WTC11 (cell line): Measurements from ENCODE around the gene ANKLE2. TPM values are rescaled to one million over a fixed set of nuclear protein-coding genes. Genes with fewer than 3 reads are reported as not detected.
A peak's percentile ranks its signal among the peaks of the same experiment; 100 is the strongest.

Experiments
- ATAC-seq: fragments of 200-7000 bp; cut with Tn5 transposase; 2 replicates; pipeline ENCODE4 v1.10.0; 2021; ENCODE audit warnings: mild to moderate bottlenecking, moderate library complexity
- CTCF ChIA-PET: fragments of 300-600 bp; sonication (Branson Sonifier 250); formaldehyde crosslinking; loops from one replicate; lab custom pipeline; 2021; ENCODE audit warnings: antibody characterized with exemption; lab: Charles Lee
- POLR2A ChIA-PET: fragments of 350-600 bp; sonication (Branson Sonifier 250); formaldehyde crosslinking; loops from one replicate; lab custom pipeline; 2021; ENCODE audit warnings: antibody characterized with exemption; lab: Charles Lee
- DNase-seq: peaks from one replicate; pipeline ENCODE4 v3.0.0; 2021; ENCODE audit warnings: low spot score
- H3K27ac Mint-ChIP-seq: 2 replicates; pipeline ENCODE4 v1.8.0; 2021; ENCODE audit warnings: mixed read lengths
- H3K27me3 Mint-ChIP-seq: 2 replicates; pipeline ENCODE4 v1.8.0; 2021; ENCODE audit warnings: low read depth, mild to moderate bottlenecking, moderate library complexity, mixed read lengths
- H3K36me3 Mint-ChIP-seq: 2 replicates; pipeline ENCODE4 v1.8.0; 2021; ENCODE audit warnings: mixed read lengths
- H3K4me1 Mint-ChIP-seq: 2 replicates; pipeline ENCODE4 v1.8.0; 2022; ENCODE audit warnings: mixed read lengths
- H3K4me3 Mint-ChIP-seq: 2 replicates; pipeline ENCODE4 v1.8.0; 2021; ENCODE audit warnings: mild to moderate bottlenecking, moderate library complexity, mixed read lengths
- H3K9me3 Mint-ChIP-seq: 2 replicates; pipeline ENCODE4 v1.8.0; 2021; ENCODE audit warnings: mixed read lengths
- E2F1 ChIP-seq: sonication (generic); formaldehyde crosslinking; IDR thresholded peaks from 2 replicates; pipeline ENCODE4 v1.8.0; 2022; ENCODE audit warnings: mild to moderate bottlenecking, missing genetic modification reagents
- FOXK1 ChIP-seq: sonication (generic); formaldehyde crosslinking; IDR thresholded peaks from 2 replicates; pipeline ENCODE4 v1.8.0; 2022; ENCODE audit warnings: mild to moderate bottlenecking, moderate library complexity, missing genetic modification reagents
- GRHL2 ChIP-seq: fragments of 250-450 bp; sonication (Bioruptor Pico); IDR thresholded peaks from 2 replicates; pipeline ENCODE4 v1.8.0; 2022; ENCODE audit warnings: mild to moderate bottlenecking, moderate library complexity; ENCODE audit not compliant: insufficient replicate concordance, severe bottlenecking
- GTF2I ChIP-seq: fragments of 250-450 bp; sonication (Bioruptor Pico); conservative IDR thresholded peaks from 2 replicates; pipeline ENCODE4 v1.4.0; 2021; ENCODE audit warnings: mild to moderate bottlenecking
- HMGA2 ChIP-seq: fragments of 250-450 bp; sonication (Bioruptor Pico); IDR thresholded peaks from 2 replicates; pipeline ENCODE4 v1.4.0; 2021; ENCODE audit warnings: mild to moderate bottlenecking, moderate library complexity
- NFE2L1 ChIP-seq: sonication (generic); formaldehyde crosslinking; IDR thresholded peaks from 2 replicates; pipeline ENCODE4 v1.8.1; 2023; ENCODE audit warnings: missing genetic modification reagents
- RORB ChIP-seq: fragments of 250-450 bp; sonication (Bioruptor Pico); IDR thresholded peaks from 2 replicates; pipeline ENCODE4 v1.9.0; 2021; ENCODE audit warnings: mild to moderate bottlenecking
- SMAD3 ChIP-seq: sonication (generic); formaldehyde crosslinking; IDR thresholded peaks from 2 replicates; pipeline ENCODE4 v1.8.0; 2022; ENCODE audit warnings: missing genetic modification reagents, mild to moderate bottlenecking, borderline replicate concordance
- SP1 ChIP-seq: sonication (generic); formaldehyde crosslinking; conservative IDR thresholded peaks from 2 replicates; pipeline ENCODE4 v1.8.1; 2022; ENCODE audit warnings: missing genetic modification reagents
- TEAD1 ChIP-seq: sonication (generic); formaldehyde crosslinking; IDR thresholded peaks from 2 replicates; pipeline ENCODE4 v1.8.0; 2022; ENCODE audit warnings: mild to moderate bottlenecking, missing genetic modification reagents
- TP53 ChIP-seq: sonication (generic); formaldehyde crosslinking; IDR thresholded peaks from 2 replicates; pipeline ENCODE4 v1.8.1; 2023; ENCODE audit warnings: mild to moderate bottlenecking, missing genetic modification reagents
- ZNF121 ChIP-seq: sonication (generic); formaldehyde crosslinking; IDR thresholded peaks from 2 replicates; pipeline ENCODE4 v1.8.0; 2023; ENCODE audit warnings: missing genetic modification reagents
- ZNF138 ChIP-seq: sonication (generic); formaldehyde crosslinking; conservative IDR thresholded peaks from 2 replicates; pipeline ENCODE4 v1.8.1; 2022; ENCODE audit warnings: mild to moderate bottlenecking, moderate library complexity, missing genetic modification reagents
- ZNF232 ChIP-seq: sonication (generic); formaldehyde crosslinking; IDR thresholded peaks from 2 replicates; pipeline ENCODE4 v1.8.0; 2022; ENCODE audit warnings: mild to moderate bottlenecking, missing genetic modification reagents
- ZNF281 ChIP-seq: sonication (generic); formaldehyde crosslinking; IDR thresholded peaks from 2 replicates; pipeline ENCODE4 v1.8.0; 2023; ENCODE audit warnings: mild to moderate bottlenecking, missing genetic modification reagents
- ZNF423 ChIP-seq: fragments of 250-450 bp; sonication (Bioruptor Pico); IDR thresholded peaks from 2 replicates; pipeline ENCODE4 v2.1.2; 2022; ENCODE audit warnings: mild to moderate bottlenecking, moderate library complexity
- total RNA-seq: library from RNA; stranded (reverse); gene quantifications from 3 replicates; pipeline ENCODE4 v1.2.3, GENCODE V29; 2021
- TF ChIP-seq, protein P1 (sequence below): fragments of 250-450 bp; sonication (Bioruptor Pico); IDR thresholded peaks from 2 replicates; pipeline ENCODE4 v1.9.0; 2021; ENCODE audit warnings: mild to moderate bottlenecking
- TF ChIP-seq, protein P2 (sequence below): sonication (generic); formaldehyde crosslinking; IDR thresholded peaks from 2 replicates; pipeline ENCODE4 v1.8.1; 2022; ENCODE audit warnings: low read depth, missing genetic modification reagents, borderline replicate concordance
- TF ChIP-seq, protein P3 (sequence below): sonication (generic); formaldehyde crosslinking; IDR thresholded peaks from 2 replicates; pipeline ENCODE4 v1.8.1; 2023; ENCODE audit warnings: mild to moderate bottlenecking, missing genetic modification reagents, moderate library complexity
- TF ChIP-seq, protein P4 (sequence below): sonication (generic); formaldehyde crosslinking; IDR thresholded peaks from 2 replicates; pipeline ENCODE4 v1.8.1; 2022; ENCODE audit warnings: low read depth, mild to moderate bottlenecking, moderate library complexity, missing genetic modification reagents, borderline replicate concordance
- TF ChIP-seq, protein P5 (sequence below): sonication (generic); formaldehyde crosslinking; IDR thresholded peaks from 2 replicates; pipeline ENCODE4 v1.8.1; 2022; ENCODE audit warnings: mild to moderate bottlenecking, missing genetic modification reagents, moderate library complexity, borderline replicate concordance

The ANKLE2 gene
- total RNA-seq, 1 experiment from 2014 or later = 63.8 TPM

DNA sequence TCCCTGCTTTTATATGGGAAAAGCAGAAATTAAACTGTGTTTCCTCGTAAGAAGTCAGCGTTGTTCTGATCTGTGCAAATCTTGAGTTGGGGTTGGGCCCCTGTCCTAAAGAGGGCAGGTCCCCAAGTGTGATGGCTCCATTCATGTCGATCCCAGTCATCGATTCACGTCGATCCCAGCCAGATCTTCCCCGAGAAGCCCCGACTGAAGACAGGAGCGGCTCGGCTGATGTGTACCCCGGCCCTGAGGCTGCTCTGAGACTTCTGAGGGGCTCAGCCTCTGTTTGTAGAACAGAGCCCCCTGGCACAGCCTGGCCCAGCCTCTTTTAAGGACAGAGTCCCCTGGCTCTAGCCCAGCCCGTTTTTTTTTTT, 41.7 kb downstream of the ANKLE2 start:
- Mint-ChIP-seq H3K9me3 (no peaks in the 10 kb centered on the region), H3K27ac (no peak overlapping the region; the same call in 1 of the 2 replicates), H3K36me3 (peaks cover 53% of the 10 kb centered on the region), H3K4me3 (no peak overlapping the region), H3K4me1 (no peaks in the 10 kb centered on the region)
- CTCF ChIA-PET = no interaction called here
- ATAC-seq = no peak
- TF ChIP-seq ZNF423 (CRISPR knock-in tag) = no peak
- TF ChIP-seq E2F1 (CRISPR knock-in tag) = no peak
- TF ChIP-seq, protein P1, sequence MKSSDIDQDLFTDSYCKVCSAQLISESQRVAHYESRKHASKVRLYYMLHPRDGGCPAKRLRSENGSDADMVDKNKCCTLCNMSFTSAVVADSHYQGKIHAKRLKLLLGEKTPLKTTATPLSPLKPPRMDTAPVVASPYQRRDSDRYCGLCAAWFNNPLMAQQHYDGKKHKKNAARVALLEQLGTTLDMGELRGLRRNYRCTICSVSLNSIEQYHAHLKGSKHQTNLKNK (CRISPR knock-in tag) = no peak
- TF ChIP-seq ZNF138 (CRISPR knock-in tag) = no peak
- TF ChIP-seq FOXK1 (CRISPR knock-in tag) = no peak
- no peak for TF ChIP-seq RORB (CRISPR knock-in tag)
- no peak for TF ChIP-seq TP53 (CRISPR knock-in tag)
- TF ChIP-seq, protein P2, sequence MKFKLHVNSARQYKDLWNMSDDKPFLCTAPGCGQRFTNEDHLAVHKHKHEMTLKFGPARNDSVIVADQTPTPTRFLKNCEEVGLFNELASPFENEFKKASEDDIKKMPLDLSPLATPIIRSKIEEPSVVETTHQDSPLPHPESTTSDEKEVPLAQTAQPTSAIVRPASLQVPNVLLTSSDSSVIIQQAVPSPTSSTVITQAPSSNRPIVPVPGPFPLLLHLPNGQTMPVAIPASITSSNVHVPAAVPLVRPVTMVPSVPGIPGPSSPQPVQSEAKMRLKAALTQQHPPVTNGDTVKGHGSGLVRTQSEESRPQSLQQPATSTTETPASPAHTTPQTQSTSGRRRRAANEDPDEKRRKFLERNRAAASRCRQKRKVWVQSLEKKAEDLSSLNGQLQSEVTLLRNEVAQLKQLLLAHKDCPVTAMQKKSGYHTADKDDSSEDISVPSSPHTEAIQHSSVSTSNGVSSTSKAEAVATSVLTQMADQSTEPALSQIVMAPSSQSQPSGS (CRISPR knock-in tag) = no peak
- no peak for TF ChIP-seq GTF2I (CRISPR knock-in tag)
- TF ChIP-seq ZNF281 = no peak
- TF ChIP-seq, protein P3, sequence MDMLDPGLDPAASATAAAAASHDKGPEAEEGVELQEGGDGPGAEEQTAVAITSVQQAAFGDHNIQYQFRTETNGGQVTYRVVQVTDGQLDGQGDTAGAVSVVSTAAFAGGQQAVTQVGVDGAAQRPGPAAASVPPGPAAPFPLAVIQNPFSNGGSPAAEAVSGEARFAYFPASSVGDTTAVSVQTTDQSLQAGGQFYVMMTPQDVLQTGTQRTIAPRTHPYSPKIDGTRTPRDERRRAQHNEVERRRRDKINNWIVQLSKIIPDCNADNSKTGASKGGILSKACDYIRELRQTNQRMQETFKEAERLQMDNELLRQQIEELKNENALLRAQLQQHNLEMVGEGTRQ (CRISPR knock-in tag) = no peak
- no peak for TF ChIP-seq ZNF121 (CRISPR knock-in tag)
- no peak for TF ChIP-seq HMGA2 (CRISPR knock-in tag)
- no peak for TF ChIP-seq ZNF232 (CRISPR knock-in tag)
- TF ChIP-seq SMAD3 = no peak
- TF ChIP-seq SP1 (CRISPR knock-in tag) = no peak
- no peak for TF ChIP-seq NFE2L1 (CRISPR knock-in tag)
- no peak for TF ChIP-seq GRHL2 (CRISPR knock-in tag)
- TF ChIP-seq, all 79 proteins: peak for 0
- H3K27me3 Mint-ChIP-seq = no peaks in the 10 kb centered on the region
- POLR2A ChIA-PET = interaction anchor here (0.6 kb wide), 1 partner anchor 34 kb away, joined by 4 read pairs; no protein-coding TSS in a partner anchor
- DNase-seq = no peak

DNA sequence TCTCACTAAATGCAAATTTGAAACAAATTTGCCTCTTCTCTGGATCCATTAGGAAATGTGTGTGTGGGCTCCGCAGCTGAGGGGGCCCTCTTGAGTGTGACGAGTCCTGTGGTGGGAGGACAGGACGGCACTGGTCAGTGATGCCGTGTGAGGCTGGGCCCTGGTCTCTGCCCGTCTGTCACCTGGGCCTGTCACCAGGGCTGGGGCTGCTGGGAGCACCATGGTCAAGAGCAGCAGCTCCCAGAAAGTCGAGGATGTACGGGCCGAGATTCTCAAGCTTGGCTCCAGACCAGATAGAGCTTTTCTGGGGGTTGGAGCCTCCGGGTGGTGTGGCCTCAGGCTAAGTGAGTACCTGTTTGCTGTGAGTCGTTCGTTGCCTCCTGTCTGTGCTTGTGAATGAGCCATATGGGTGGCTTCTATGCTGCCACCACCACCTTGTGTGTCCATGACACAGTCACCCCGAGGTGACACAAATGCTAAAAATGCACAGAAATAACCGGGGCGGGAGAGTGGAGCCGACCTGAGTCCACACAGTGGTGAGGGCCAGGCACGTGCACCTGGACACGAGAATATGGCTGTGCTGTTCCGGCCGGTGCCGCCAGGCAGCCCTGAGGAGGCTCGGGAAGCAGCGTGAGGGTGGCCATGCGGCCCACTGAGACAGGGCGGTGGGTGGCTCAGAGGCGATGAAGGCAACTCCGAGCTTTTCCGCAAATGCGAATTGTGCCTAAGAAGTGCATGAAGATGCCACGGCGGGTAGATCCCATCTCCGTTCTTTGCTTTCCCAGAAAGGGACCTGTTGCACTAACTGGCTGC, 42.3 kb downstream of the ANKLE2 start:
- H3K27me3 Mint-ChIP-seq = no peaks in the 10 kb centered on the region
- H3K4me3 Mint-ChIP-seq = no peak overlapping the region
- H3K4me1 Mint-ChIP-seq = no peaks in the 10 kb centered on the region
- H3K27ac Mint-ChIP-seq = peak overlapping the region; percentile 34
- peaks cover 56% of the 10 kb centered on the region for H3K36me3 Mint-ChIP-seq
- ATAC-seq (no peak), DNase-seq (no peak)
- TF ChIP-seq, protein P4, sequence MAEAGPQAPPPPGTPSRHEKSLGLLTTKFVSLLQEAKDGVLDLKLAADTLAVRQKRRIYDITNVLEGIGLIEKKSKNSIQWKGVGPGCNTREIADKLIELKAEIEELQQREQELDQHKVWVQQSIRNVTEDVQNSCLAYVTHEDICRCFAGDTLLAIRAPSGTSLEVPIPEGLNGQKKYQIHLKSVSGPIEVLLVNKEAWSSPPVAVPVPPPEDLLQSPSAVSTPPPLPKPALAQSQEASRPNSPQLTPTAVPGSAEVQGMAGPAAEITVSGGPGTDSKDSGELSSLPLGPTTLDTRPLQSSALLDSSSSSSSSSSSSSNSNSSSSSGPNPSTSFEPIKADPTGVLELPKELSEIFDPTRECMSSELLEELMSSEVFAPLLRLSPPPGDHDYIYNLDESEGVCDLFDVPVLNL (CRISPR knock-in tag) = no peak
- TF ChIP-seq TEAD1 (CRISPR knock-in tag) = no peak
- TF ChIP-seq, protein P5, sequence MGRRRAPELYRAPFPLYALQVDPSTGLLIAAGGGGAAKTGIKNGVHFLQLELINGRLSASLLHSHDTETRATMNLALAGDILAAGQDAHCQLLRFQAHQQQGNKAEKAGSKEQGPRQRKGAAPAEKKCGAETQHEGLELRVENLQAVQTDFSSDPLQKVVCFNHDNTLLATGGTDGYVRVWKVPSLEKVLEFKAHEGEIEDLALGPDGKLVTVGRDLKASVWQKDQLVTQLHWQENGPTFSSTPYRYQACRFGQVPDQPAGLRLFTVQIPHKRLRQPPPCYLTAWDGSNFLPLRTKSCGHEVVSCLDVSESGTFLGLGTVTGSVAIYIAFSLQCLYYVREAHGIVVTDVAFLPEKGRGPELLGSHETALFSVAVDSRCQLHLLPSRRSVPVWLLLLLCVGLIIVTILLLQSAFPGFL = no peak
- POLR2A ChIA-PET = interaction anchor here (0.6 kb wide), 2 partner anchors 33 to 68 kb away, joined by 4 to 9 read pairs; no protein-coding TSS in a partner anchor
- CTCF ChIA-PET = interaction anchor here (1.9 kb wide), 1 partner anchor 50 kb away, joined by 4 read pairs; no protein-coding TSS in a partner anchor
- H3K9me3 Mint-ChIP-seq = no peaks in the 10 kb centered on the region
